GM13976 (cell line): ENCODE measurements around the gene NKAIN2.

Experiments
- DNase-seq: peaks from one replicate; pipeline ENCODE4 v3.0.0; 2012; ENCODE audit warnings: low spot score
- CTCF ChIP-seq: IDR thresholded peaks from 2 replicates; pipeline ENCODE4 v1.5.1; 2012; ENCODE audit warnings: borderline replicate concordance, mild to moderate bottlenecking; ENCODE audit not compliant: insufficient read depth; ENCODE audit errors: extremely low read depth, missing control alignments, control extremely low read depth
- in situ Hi-C: fragments of 300-500 bp; cut with MboI; formaldehyde crosslinking; loops from one replicate; pipeline ENCODE4 v1.12.0; 2022; ENCODE audit warnings: low sequenced_read_pairs, mixed read lengths, inconsistent platforms; ENCODE audit not compliant: unreplicated experiment

Gene NKAIN2

GRCh38 chr6:124040655-124041054 is 237.0 kb downstream of the NKAIN2 start:
- no peak for TF ChIP-seq CTCF
- no peak for DNase-seq

GRCh38 chr6:124052120-124052519 is 248.5 kb downstream of the NKAIN2 start:
- no peak for TF ChIP-seq CTCF
- in situ Hi-C loops = no loop called here
- DNase-seq = no peak

More at GRCh38 chr6:124040655-124041054, 237.0 kb downstream of the NKAIN2 start:
- in situ Hi-C loops = no loop called here

- in situ Hi-C loops = no loop called here
- DNase-seq = no peak
- TF ChIP-seq CTCF = no peak
Measured at GRCh38 chr6:124053315-124053714, 249.7 kb downstream of the NKAIN2 start.

- DNase-seq = no peak
- in situ Hi-C loops = no loop called here
- TF ChIP-seq CTCF = no peak
Measured at GRCh38 chr6:124054034-124054433, 250.4 kb downstream of the NKAIN2 start.

- in situ Hi-C loops = no loop called here
Measured at GRCh38 chr6:124055395-124055794, 251.7 kb downstream of the NKAIN2 start.

GRCh38 chr6:124055963-124056362 is 252.3 kb downstream of the NKAIN2 start:
- no peak for TF ChIP-seq CTCF

More at GRCh38 chr6:124055395-124055794, 251.7 kb downstream of the NKAIN2 start:
- TF ChIP-seq CTCF = no peak
- no peak for DNase-seq

More at GRCh38 chr6:124055963-124056362, 252.3 kb downstream of the NKAIN2 start:
- no peak for DNase-seq
- in situ Hi-C loops = no loop called here
